DND-41 (cell line): ENCODE results near the gene SIPA1.

ENCODE experiments used
- ATAC-seq: fragments of 200-7000 bp; cut with Tn5 transposase; 3 replicates; pipeline ENCODE4 v1.9.1; 2021; ENCODE audit warnings: low read depth; ENCODE audit not compliant: insufficient read depth
- DNase-seq: peaks from one replicate; pipeline ENCODE4 v3.0.0-alpha.2; 2020
- H2AFZ ChIP-seq: 2 replicates; pipeline ENCODE4 v1.6.0; 2012; ENCODE audit warnings: low read depth, low read length
- H3K27ac ChIP-seq: 2 replicates; pipeline ENCODE4 v1.5.1; 2012; ENCODE audit warnings: low read length, inconsistent platforms
- H3K27me3 ChIP-seq: fragments of 200-600 bp; sonication (generic); 2 replicates; pipeline ENCODE4 v1.6.0; 2012; ENCODE audit warnings: low read length, mild to moderate bottlenecking, inconsistent platforms; ENCODE audit not compliant: insufficient read depth, poor library complexity
- H3K36me3 ChIP-seq: 2 replicates; pipeline ENCODE4 v1.5.1; 2012; ENCODE audit warnings: low read length, inconsistent platforms; ENCODE audit not compliant: insufficient read depth
- H3K4me1 ChIP-seq: 2 replicates; pipeline ENCODE4 v1.5.1; 2012; ENCODE audit warnings: mild to moderate bottlenecking, low read length; ENCODE audit not compliant: insufficient read depth
- H3K4me2 ChIP-seq: 2 replicates; pipeline ENCODE4 v1.6.0; 2012; ENCODE audit warnings: mild to moderate bottlenecking, moderate library complexity, low read length, inconsistent platforms; ENCODE audit not compliant: insufficient read depth
- H3K4me3 ChIP-seq, 2 experiments: fragments of 200-600 bp in 1 of 2; shearing (Covaris generic) in 1 of 2; 2 replicates each; pipeline ENCODE4 v1.5.1; 2012 to 2016; ENCODE audit warnings: inconsistent platforms in 2 of 2, low read length in 2 of 2, mild to moderate bottlenecking in 2 of 2, low read depth in 1 of 2, moderate library complexity in 1 of 2
- H3K79me2 ChIP-seq: 2 replicates; pipeline ENCODE4 v1.6.0; 2012; ENCODE audit warnings: low read length, inconsistent platforms; ENCODE audit not compliant: insufficient read depth
- H3K9ac ChIP-seq: 2 replicates; pipeline ENCODE4 v1.6.0; 2012; ENCODE audit warnings: low read depth, mild to moderate bottlenecking, inconsistent platforms, low read length, moderate library complexity
- H3K9me3 ChIP-seq: 2 replicates; pipeline ENCODE4 v1.5.1; 2012; ENCODE audit warnings: low read length, moderate library complexity, mild to moderate bottlenecking, inconsistent platforms; ENCODE audit not compliant: insufficient read depth, severe bottlenecking
- H4K20me1 ChIP-seq: 2 replicates; pipeline ENCODE4 v1.6.0; 2012; ENCODE audit warnings: low read length; ENCODE audit not compliant: insufficient read depth
- CTCF ChIP-seq: IDR thresholded peaks from 2 replicates; pipeline ENCODE4 v1.5.1; 2012; ENCODE audit warnings: borderline replicate concordance, low read length, moderate library complexity, mild to moderate bottlenecking; ENCODE audit not compliant: poor library complexity, severe bottlenecking; ENCODE audit errors: extremely low read depth
- EZH2 ChIP-seq: IDR thresholded peaks from 3 replicates; pipeline ENCODE4 v1.6.1; 2012; ENCODE audit warnings: borderline replicate concordance, low read depth, mild to moderate bottlenecking, moderate library complexity, low read length, inconsistent platforms; ENCODE audit not compliant: severe bottlenecking

SIPA1 gene

GRCh38 chr11:65627202-65627601 is 10.7 kb upstream of the SIPA1 start:
- ATAC-seq (no peak), DNase-seq (no peak)
- H3K9ac ChIP-seq = no peak overlapping the region
- peaks cover 25% of the 10 kb centered on the region for H4K20me1 ChIP-seq
- no peak overlapping the region for H3K4me3 ChIP-seq
- H3K27ac ChIP-seq = no peak overlapping the region
- no peaks in the 10 kb centered on the region for H3K9me3 ChIP-seq
- no peak overlapping the region for H3K4me2 ChIP-seq
- TF ChIP-seq CTCF (no peak), EZH2 (no peak)
- peaks cover 93% of the 10 kb centered on the region for H3K36me3 ChIP-seq
- H3K27me3 ChIP-seq = no peaks in the 10 kb centered on the region
- H2AFZ ChIP-seq = no peak overlapping the region
- no peaks in the 10 kb centered on the region for H3K4me1 ChIP-seq
- peaks cover 5% of the 10 kb centered on the region; the same call in 1 of the 2 replicates for H3K79me2 ChIP-seq

- H2AFZ ChIP-seq = no peak overlapping the region
- no peak overlapping the region for H3K27ac ChIP-seq
- no peak overlapping the region for H3K4me3 ChIP-seq
- H3K9ac ChIP-seq = no peak overlapping the region
- H3K27me3 ChIP-seq = no peaks in the 10 kb centered on the region
- peaks cover 27% of the 10 kb centered on the region for H4K20me1 ChIP-seq
- H3K4me2 ChIP-seq = no peak overlapping the region
- no peak for ATAC-seq
- no peaks in the 10 kb centered on the region for H3K79me2 ChIP-seq
- H3K9me3 ChIP-seq = no peaks in the 10 kb centered on the region
- TF ChIP-seq CTCF (no peak), EZH2 (no peak)
- H3K4me1 ChIP-seq = no peaks in the 10 kb centered on the region
- peaks cover 95% of the 10 kb centered on the region for H3K36me3 ChIP-seq
- no peak for DNase-seq
Measured at GRCh38 chr11:65629579-65629978, 8.3 kb upstream of the SIPA1 start.

GRCh38 chr11:65630215-65630614 is 7.7 kb upstream of the SIPA1 start:
- H3K27ac ChIP-seq = no peak overlapping the region
- peaks cover 95% of the 10 kb centered on the region for H3K36me3 ChIP-seq
- H3K9me3 ChIP-seq = no peaks in the 10 kb centered on the region
- ATAC-seq (no peak), DNase-seq (no peak)
- no peak for TF ChIP-seq EZH2
- TF ChIP-seq CTCF = no peak
- peaks cover 27% of the 10 kb centered on the region for H4K20me1 ChIP-seq
- H3K79me2 ChIP-seq = no peaks in the 10 kb centered on the region
- H3K4me3 ChIP-seq = no peak overlapping the region
- no peak overlapping the region for H3K9ac ChIP-seq
- H2AFZ ChIP-seq = no peak overlapping the region
- H3K4me2 ChIP-seq = no peak overlapping the region
- H3K27me3 ChIP-seq = no peaks in the 10 kb centered on the region
- no peaks in the 10 kb centered on the region for H3K4me1 ChIP-seq

- no peaks in the 10 kb centered on the region for H3K27me3 ChIP-seq
- H2AFZ ChIP-seq = no peak overlapping the region
- no peaks in the 10 kb centered on the region for H3K9me3 ChIP-seq
- H3K9ac ChIP-seq = no peak overlapping the region
- peaks cover 24% of the 10 kb centered on the region for H3K4me1 ChIP-seq
- H4K20me1 ChIP-seq = peaks cover 19% of the 10 kb centered on the region
- no peak overlapping the region for H3K4me3 ChIP-seq
- peaks cover 82% of the 10 kb centered on the region for H3K36me3 ChIP-seq
- H3K79me2 ChIP-seq = peaks cover 5% of the 10 kb centered on the region
- H3K27ac ChIP-seq = no peak overlapping the region
- DNase-seq (no peak), ATAC-seq (no peak)
- no peak overlapping the region for H3K4me2 ChIP-seq
- no peak for TF ChIP-seq CTCF
- TF ChIP-seq EZH2 = no peak
Measured at GRCh38 chr11:65633390-65634108, 4.4 kb upstream of the SIPA1 start.
